Gastroesophageal sphincter (tissue), 3 donors: Measurements from ENCODE around the gene PAK2.

ENCODE experiments used
- POLR2A ChIP-seq, 2 donors: fragments of 450-650 bp; IDR thresholded peaks; one replicate each; pipeline ENCODE4 v1.6.1; 2017; ENCODE audit warnings: antibody characterized with exemption in 2 of 2, mild to moderate bottlenecking in 2 of 2, moderate library complexity in 1 of 2
- TF ChIP-seq, protein P1 (sequence below), 4 experiments: fragments of 200-600 bp in 2 of 4; fragments of 450-650 bp in 2 of 4; sonication (generic) in 1 of 4; IDR thresholded peaks; one replicate each; pipeline ENCODE4 v1.5.1; 2017 to 2019; ENCODE audit warnings: antibody characterized with exemption in 4 of 4, mild to moderate bottlenecking in 2 of 4, moderate library complexity in 2 of 4

DNA sequence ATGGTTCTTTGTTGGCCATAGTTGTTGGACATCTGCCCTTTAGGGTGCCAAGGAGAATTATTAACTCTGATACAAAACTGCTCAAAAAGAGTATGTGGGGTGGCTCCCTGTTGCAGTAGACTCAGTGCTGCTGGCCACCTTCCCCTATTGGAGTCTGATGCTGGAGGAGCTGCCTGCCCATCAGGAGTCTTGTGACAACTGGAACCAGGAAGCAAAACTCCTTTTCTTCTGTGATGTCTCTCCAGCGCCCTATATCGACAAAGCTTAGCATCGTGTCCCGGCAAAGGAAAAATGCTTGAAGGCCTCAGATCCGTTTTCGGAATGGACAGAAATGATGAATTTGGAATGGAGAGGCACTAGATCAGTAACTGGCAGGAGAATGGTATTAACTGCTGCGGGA, 23.5 kb downstream of the PAK2 start:
- TF ChIP-seq, protein P1, sequence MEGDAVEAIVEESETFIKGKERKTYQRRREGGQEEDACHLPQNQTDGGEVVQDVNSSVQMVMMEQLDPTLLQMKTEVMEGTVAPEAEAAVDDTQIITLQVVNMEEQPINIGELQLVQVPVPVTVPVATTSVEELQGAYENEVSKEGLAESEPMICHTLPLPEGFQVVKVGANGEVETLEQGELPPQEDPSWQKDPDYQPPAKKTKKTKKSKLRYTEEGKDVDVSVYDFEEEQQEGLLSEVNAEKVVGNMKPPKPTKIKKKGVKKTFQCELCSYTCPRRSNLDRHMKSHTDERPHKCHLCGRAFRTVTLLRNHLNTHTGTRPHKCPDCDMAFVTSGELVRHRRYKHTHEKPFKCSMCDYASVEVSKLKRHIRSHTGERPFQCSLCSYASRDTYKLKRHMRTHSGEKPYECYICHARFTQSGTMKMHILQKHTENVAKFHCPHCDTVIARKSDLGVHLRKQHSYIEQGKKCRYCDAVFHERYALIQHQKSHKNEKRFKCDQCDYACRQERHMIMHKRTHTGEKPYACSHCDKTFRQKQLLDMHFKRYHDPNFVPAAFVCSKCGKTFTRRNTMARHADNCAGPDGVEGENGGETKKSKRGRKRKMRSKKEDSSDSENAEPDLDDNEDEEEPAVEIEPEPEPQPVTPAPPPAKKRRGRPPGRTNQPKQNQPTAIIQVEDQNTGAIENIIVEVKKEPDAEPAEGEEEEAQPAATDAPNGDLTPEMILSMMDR (IDR thresholded peaks at IDR 0.05): no peak
- TF ChIP-seq POLR2A (IDR thresholded peaks at IDR 0.05): no peak
